Omental fat pad (tissue), 4 donors: ENCODE data around the gene ABCB9. TPM values are rescaled to one million over a fixed set of nuclear protein-coding genes. Genes with fewer than 3 reads are reported as not detected.

ENCODE experiments used
- ATAC-seq: fragments of 150-250 bp; one replicate; pipeline ENCODE4 v1.9.1; 2016; ENCODE audit warnings: mild to moderate bottlenecking, moderate library complexity; ENCODE audit not compliant: low FRiP score
- DNase-seq: peaks from one replicate; pipeline ENCODE4 v3.0.0-alpha.2; 2019; ENCODE audit warnings: low spot score
- CTCF ChIP-seq, 3 donors: fragments of 450-650 bp; IDR thresholded peaks; one replicate each; pipeline ENCODE4 v1.5.1; 2016 to 2017; ENCODE audit warnings: antibody characterized with exemption in 3 of 3, mild to moderate bottlenecking in 3 of 3, moderate library complexity in 2 of 3
- total RNA-seq, 4 donors: library from RNA; depleted of rRNA; stranded (reverse); fragments of >200 nt; gene quantifications; one replicate each; pipeline ENCODE4 v1.1.0, GENCODE V29; 2016

Gene ABCB9
- total RNA-seq, 4 donors from 2014 or later: 1.3 to 4.7 (median 2.7) TPM

DNA sequence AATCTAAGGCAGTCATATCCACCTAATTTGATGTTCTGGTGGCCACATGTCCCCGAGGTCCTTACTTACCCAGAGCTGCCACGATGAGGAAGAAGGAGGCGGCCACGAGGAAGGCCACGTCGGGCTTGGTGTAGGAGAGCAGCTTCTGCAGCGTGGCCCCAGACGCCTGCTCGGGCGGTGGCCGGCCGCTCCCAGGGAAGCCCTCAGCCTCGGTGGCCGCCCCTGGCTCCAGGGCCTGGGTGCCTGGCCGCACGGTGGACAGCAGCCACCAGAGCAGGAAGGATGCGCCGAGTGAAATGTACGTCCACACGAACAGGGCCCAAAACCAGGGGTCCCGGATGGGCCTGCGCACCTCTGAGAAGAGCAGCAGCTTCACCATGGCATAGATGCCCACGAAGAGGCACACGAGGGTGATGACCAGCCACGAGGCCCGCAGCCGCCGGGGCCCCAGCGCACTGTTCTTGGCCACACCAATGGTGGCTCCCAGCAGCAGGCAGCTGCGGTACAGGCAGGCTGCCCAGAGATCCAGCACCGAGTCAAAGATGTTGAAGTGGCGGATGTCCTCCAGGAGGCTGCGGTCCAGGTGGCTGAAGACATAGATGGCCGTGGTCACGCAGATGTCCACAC is 6.6 kb downstream of the ABCB9 start:
- ATAC-seq: no peak
- no peak for DNase-seq
- no peak for TF ChIP-seq CTCF (IDR thresholded peaks at IDR 0.05)

DNA sequence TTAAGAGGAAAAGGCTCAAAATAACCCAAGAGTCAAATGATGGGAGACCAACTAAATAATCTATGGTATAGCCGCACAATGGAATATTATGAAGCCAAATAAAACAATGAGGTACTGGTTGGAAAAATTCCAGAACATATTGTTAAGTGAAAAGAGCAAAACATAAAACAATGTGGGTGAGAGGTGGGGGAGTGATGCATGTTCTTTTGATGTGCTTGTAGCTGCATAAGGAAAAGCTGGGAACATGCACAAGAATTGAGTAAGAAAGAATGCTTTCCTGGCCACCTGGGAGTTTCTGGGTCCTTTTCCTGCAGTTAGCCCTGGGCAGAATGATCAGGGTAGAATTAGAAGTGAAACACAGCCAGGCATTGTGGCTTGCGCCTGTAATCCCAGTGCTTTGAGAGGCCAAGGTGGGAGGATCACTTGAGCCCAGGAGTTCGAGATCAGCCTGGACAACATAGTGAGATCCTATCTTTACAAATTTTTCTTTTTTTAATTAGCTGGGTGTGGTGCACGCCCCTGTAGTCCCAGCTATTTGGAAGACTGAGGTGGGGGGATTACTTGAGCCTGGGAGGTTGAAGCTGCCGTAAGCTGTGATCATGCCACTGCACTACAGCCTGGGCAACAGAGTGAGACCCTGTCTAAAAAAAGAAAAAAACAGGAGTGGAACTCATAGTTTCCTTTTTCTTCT is 7.9 kb downstream of the ABCB9 start:
- DNase-seq (no peak), ATAC-seq (no peak)
- no peak for TF ChIP-seq CTCF (IDR thresholded peaks at IDR 0.05)

DNA sequence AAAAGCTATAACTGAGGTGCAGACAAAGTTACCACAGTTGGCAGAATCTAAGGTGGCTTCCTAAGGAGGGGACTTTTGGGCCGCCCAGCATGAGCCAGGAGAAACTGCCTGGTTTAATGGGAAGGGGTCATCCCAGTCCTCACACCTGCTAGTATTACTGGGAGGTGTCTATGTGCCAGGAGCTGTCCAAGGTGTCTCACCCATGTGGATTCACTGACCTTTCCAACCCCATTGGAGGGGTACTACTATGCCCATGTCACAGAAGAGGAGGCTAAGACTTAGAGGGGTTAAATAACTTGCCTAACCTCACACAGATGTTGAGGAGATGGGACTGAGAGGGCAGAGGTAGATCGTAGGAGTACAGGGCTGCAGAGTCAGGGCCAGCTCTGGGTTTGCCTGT is 10.2 kb downstream of the ABCB9 start:
- TF ChIP-seq CTCF (IDR thresholded peaks at IDR 0.05): no peak
- ATAC-seq: no peak
- no peak for DNase-seq

GRCh38 chr12:122955156-122955555 is 11.1 kb downstream of the ABCB9 start:
- ATAC-seq: no peak
- no peak for TF ChIP-seq CTCF (IDR thresholded peaks at IDR 0.05)
- DNase-seq: no peak

DNA sequence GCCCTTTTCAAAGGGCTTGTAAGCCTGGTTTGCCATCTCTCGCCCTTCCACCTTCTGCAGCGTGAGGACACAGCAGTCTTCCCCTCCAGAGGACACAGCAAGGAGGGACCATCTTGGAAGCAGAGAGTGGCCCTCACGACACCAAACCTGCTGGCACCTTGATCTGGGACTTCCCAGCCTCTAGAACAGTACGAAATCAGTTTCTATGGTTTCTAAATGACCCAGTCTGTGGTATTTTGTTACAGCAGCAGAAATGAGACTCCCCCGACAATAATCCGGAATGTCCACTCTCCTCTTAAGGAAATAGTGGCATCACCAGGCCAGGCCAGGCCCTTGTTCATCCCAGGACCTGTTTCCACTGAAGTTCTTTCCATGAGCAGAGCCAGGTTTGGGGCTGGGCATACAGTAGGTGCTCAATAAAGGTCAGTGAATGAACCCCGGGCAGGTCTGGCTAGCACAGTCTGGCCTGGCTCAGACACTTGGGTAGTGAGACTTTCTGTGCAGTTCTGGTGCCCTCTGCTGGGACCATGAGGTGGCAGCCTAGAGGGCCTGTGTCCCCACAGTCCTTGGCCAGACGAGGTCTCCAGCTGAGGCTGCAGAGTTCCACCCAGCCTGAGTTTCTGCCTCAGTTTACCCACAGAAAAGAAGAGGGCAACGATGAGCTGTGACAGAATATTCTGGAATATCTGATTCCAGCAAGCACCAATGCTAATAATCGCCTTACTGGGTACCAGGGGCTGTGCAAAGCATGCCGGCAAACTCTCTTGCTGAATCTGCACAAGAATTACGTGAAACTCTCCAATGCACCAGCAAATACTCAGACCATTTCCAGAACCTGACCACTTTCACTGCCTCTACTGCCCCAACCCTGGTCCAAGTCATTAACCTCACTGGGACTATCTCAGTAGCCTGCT is 14.0 kb downstream of the ABCB9 start:
- DNase-seq: no peak
- TF ChIP-seq CTCF (IDR thresholded peaks at IDR 0.05): peak in 2 of 3 donors; percentile 37 to 51
- peak; percentile 57 for ATAC-seq

GRCh38 chr12:122951406-122951805 is 14.9 kb downstream of the ABCB9 start:
- no peak for DNase-seq
- no peak for TF ChIP-seq CTCF (IDR thresholded peaks at IDR 0.05)
- no peak for ATAC-seq
